DND-41 (cell line): ENCODE data around the gene XPA.

Source experiments
- ATAC-seq: fragments of 200-7000 bp; cut with Tn5 transposase; 3 replicates; pipeline ENCODE4 v1.9.1; 2021; ENCODE audit warnings: low read depth; ENCODE audit not compliant: insufficient read depth
- DNase-seq: peaks from one replicate; pipeline ENCODE4 v3.0.0-alpha.2; 2020
- H2AFZ ChIP-seq: 2 replicates; pipeline ENCODE4 v1.6.0; 2012; ENCODE audit warnings: low read depth, low read length
- H3K27ac ChIP-seq: 2 replicates; pipeline ENCODE4 v1.5.1; 2012; ENCODE audit warnings: low read length, inconsistent platforms
- H3K27me3 ChIP-seq: fragments of 200-600 bp; sonication (generic); 2 replicates; pipeline ENCODE4 v1.6.0; 2012; ENCODE audit warnings: low read length, mild to moderate bottlenecking, inconsistent platforms; ENCODE audit not compliant: insufficient read depth, poor library complexity
- H3K36me3 ChIP-seq: 2 replicates; pipeline ENCODE4 v1.5.1; 2012; ENCODE audit warnings: low read length, inconsistent platforms; ENCODE audit not compliant: insufficient read depth
- H3K4me1 ChIP-seq: 2 replicates; pipeline ENCODE4 v1.5.1; 2012; ENCODE audit warnings: mild to moderate bottlenecking, low read length; ENCODE audit not compliant: insufficient read depth
- H3K4me2 ChIP-seq: 2 replicates; pipeline ENCODE4 v1.6.0; 2012; ENCODE audit warnings: mild to moderate bottlenecking, moderate library complexity, low read length, inconsistent platforms; ENCODE audit not compliant: insufficient read depth
- H3K4me3 ChIP-seq, 2 experiments: fragments of 200-600 bp in 1 of 2; shearing (Covaris generic) in 1 of 2; 2 replicates each; pipeline ENCODE4 v1.5.1; 2012 to 2016; ENCODE audit warnings: inconsistent platforms in 2 of 2, low read length in 2 of 2, mild to moderate bottlenecking in 2 of 2, low read depth in 1 of 2, moderate library complexity in 1 of 2
- H3K79me2 ChIP-seq: 2 replicates; pipeline ENCODE4 v1.6.0; 2012; ENCODE audit warnings: low read length, inconsistent platforms; ENCODE audit not compliant: insufficient read depth
- H3K9ac ChIP-seq: 2 replicates; pipeline ENCODE4 v1.6.0; 2012; ENCODE audit warnings: low read depth, mild to moderate bottlenecking, inconsistent platforms, low read length, moderate library complexity
- H3K9me3 ChIP-seq: 2 replicates; pipeline ENCODE4 v1.5.1; 2012; ENCODE audit warnings: low read length, moderate library complexity, mild to moderate bottlenecking, inconsistent platforms; ENCODE audit not compliant: insufficient read depth, severe bottlenecking
- H4K20me1 ChIP-seq: 2 replicates; pipeline ENCODE4 v1.6.0; 2012; ENCODE audit warnings: low read length; ENCODE audit not compliant: insufficient read depth
- CTCF ChIP-seq: IDR thresholded peaks from 2 replicates; pipeline ENCODE4 v1.5.1; 2012; ENCODE audit warnings: borderline replicate concordance, low read length, moderate library complexity, mild to moderate bottlenecking; ENCODE audit not compliant: poor library complexity, severe bottlenecking; ENCODE audit errors: extremely low read depth
- EZH2 ChIP-seq: IDR thresholded peaks from 3 replicates; pipeline ENCODE4 v1.6.1; 2012; ENCODE audit warnings: borderline replicate concordance, low read depth, mild to moderate bottlenecking, moderate library complexity, low read length, inconsistent platforms; ENCODE audit not compliant: severe bottlenecking

The XPA gene

GRCh38 chr9:97636903-97637302, 60.2 kb downstream of the XPA start:
- TF ChIP-seq EZH2 (no peak), CTCF (no peak)
- Histone ChIP-seq H3K4me1 (peaks cover 48% of the 10 kb centered on the region), H3K4me2 (peak overlapping the region; percentile 55; the same call in 1 of the 2 replicates), H4K20me1 (peaks cover 51% of the 10 kb centered on the region), H3K4me3 (peak overlapping the region in 1 of 2 experiments; percentile 12; a peak in 1 of 4 replicates), H3K27me3 (no peaks in the 10 kb centered on the region), H3K9me3 (no peaks in the 10 kb centered on the region), H2AFZ (no peak overlapping the region), H3K9ac (no peak overlapping the region; the same call in 1 of the 2 replicates), H3K27ac (no peak overlapping the region), H3K79me2 (peaks cover 91% of the 10 kb centered on the region), H3K36me3 (peaks cover 33% of the 10 kb centered on the region)
- no peak for ATAC-seq
- no peak for DNase-seq

- DNase-seq (no peak), ATAC-seq (no peak)
- no peak for TF ChIP-seq CTCF
- TF ChIP-seq EZH2, result no peak
- H3K4me2 ChIP-seq, result peak overlapping the region; percentile 82
- H3K27me3 ChIP-seq, result no peaks in the 10 kb centered on the region
- H2AFZ ChIP-seq, result no peak overlapping the region
- H4K20me1 ChIP-seq, result peaks cover 44% of the 10 kb centered on the region
- peak overlapping the region; percentile 77 for H3K27ac ChIP-seq
- peaks cover 17% of the 10 kb centered on the region for H3K36me3 ChIP-seq
- H3K4me3 ChIP-seq, result peak overlapping the region; percentile 75 to 99
- peak overlapping the region; percentile 99 for H3K9ac ChIP-seq
- H3K4me1 ChIP-seq, result peaks cover 59% of the 10 kb centered on the region
- H3K9me3 ChIP-seq, result no peaks in the 10 kb centered on the region
- H3K79me2 ChIP-seq, result peaks cover 92% of the 10 kb centered on the region
These were observed 62.1 kb downstream of the XPA start for GRCh38 chr9:97635026-97635425.

GRCh38 chr9:97633859-97634490, 63.2 kb downstream of the XPA start:
- Histone ChIP-seq H2AFZ (peak overlapping the region; percentile 95), H3K4me3 (peak overlapping the region; percentile 75 to 99), H4K20me1 (peaks cover 44% of the 10 kb centered on the region), H3K27ac (peak overlapping the region; percentile 77), H3K27me3 (no peaks in the 10 kb centered on the region), H3K4me1 (peaks cover 58% of the 10 kb centered on the region), H3K9me3 (no peaks in the 10 kb centered on the region), H3K4me2 (peak overlapping the region; percentile 82), H3K36me3 (peaks cover 16% of the 10 kb centered on the region), H3K79me2 (peaks cover 92% of the 10 kb centered on the region), H3K9ac (peak overlapping the region; percentile 99)
- TF ChIP-seq EZH2 (no peak), CTCF (no peak)
- no peak for DNase-seq
- no peak for ATAC-seq
